Naive thymus-derived CD4-positive, alpha-beta T cell (primary cell): Measurements from ENCODE around the gene ASTN1. TPM values are rescaled to one million over a fixed set of nuclear protein-coding genes. Genes with fewer than 3 reads are reported as not detected.

Experiments used
- microRNA-seq: library from miRNA; unstranded; fragments of <30 nt; microRNA quantifications from one replicate; pipeline ENCODE4 v1.2.0, GENCODE V29; 2022; ENCODE audit warnings: borderline microRNAs expressed
- polyA plus RNA-seq, 2 donors: library from polyadenylated mRNA; unstranded; fragments of 300-500 nt; fragmentation: Illumina TruSeq; gene quantifications; one replicate each; pipeline ENCODE4 v1.2.3, GENCODE V29; 2021
- total RNA-seq, 6 experiments: library from RNA in 5 of 6; stranded (reverse) in 5 of 6; gene quantifications; 1 replicate in 5 of 6; 2 replicates in 1 of 6; pipeline ENCODE4 v1.2.3 and lab custom pipeline; 2021 to 2026

Gene ASTN1
- total and polyA plus RNA-seq, 7 experiments from 2014 or later = 0.07 TPM; not detected in 6

Small RNA genes lying within 50 kb of the gene (microRNA-seq; reads per million reads assigned to microRNA genes)
- not detected for gene MIR488

Other genes with a start within 250 kb of the ASTN1 start
- not detected for gene BRINP2, start 6.2 kb upstream of the ASTN1 start, total RNA-seq
- gene BRINP2, start 6.2 kb upstream of the ASTN1 start, polyA plus RNA-seq = not detected